Measurements from ENCODE around the gene CFAP99. TPM values are rescaled to one million over a fixed set of nuclear protein-coding genes. Genes with fewer than 3 reads are reported as not detected.
A peak's percentile ranks its signal among the peaks of the same experiment; 100 is the strongest.

CFAP99 gene
- total and polyA plus RNA-seq, 2 donors (not counting 1 experiment from before 2014, with no cell fraction given): not detected

GRCh38 chr4:2487632-2488031 is 68.9 kb downstream of the CFAP99 start:
- CTCF ChIA-PET: interaction anchor here (1.0 to 5.3 kb wide), 3 partner anchors 9 to 268 kb away, joined by 3 to 26 read pairs (median 3); partner anchors contain the start of gene RNF4
- POLR2A ChIA-PET: no interaction called here
- H3K4me3 Mint-ChIP-seq: peak overlapping the region; percentile 63

More at GRCh38 chr4:2487632-2488031, 68.9 kb downstream of the CFAP99 start:
- H3K36me3 ChIP-seq (replicated peaks in 1 of 2; ENCODE audit: control extremely low read depth in 1 of 2, control insufficient read depth in 1 of 2, extremely low read depth in 1 of 2, insufficient read depth in 2 of 2, low read length in 1 of 2): peaks cover 0 to 36% of the 10 kb centered on the region in 2 experiments
- WGBS (ENCODE audit: insufficient coverage): 52% methylated on average over 3 of the region's 6 CpGs
- no peak overlapping the region for H2AFZ ChIP-seq (ENCODE audit: insufficient read depth, low read depth, low read length, poor library complexity, severe bottlenecking)
- H3K9me3 ChIP-seq (ENCODE audit: control extremely low read depth in 1 of 3, control insufficient read depth in 2 of 3, insufficient read depth in 1 of 3, low read length in 2 of 3): no peaks in the 10 kb centered on the region
- intact Hi-C loops (cut with micrococcal nuclease): loop anchor here (10.0 kb wide), 2 partner anchors 357 to 447 kb away; partner anchors contain the start of gene ADD1
- H3K4me1 Mint-ChIP-seq: peaks cover 69% of the 10 kb centered on the region
- peaks cover 97% of the 10 kb centered on the region for H4K20me1 ChIP-seq (ENCODE audit: control insufficient read depth, insufficient read depth, low read length, poor library complexity, severe bottlenecking)
- peak overlapping the region; percentile 52 for H3K4me2 ChIP-seq (replicated peaks; ENCODE audit: low read depth, low read length, poor library complexity, severe bottlenecking)
- peak overlapping the region; percentile 85 for H3K27ac Mint-ChIP-seq
- H3K4me3 ChIP-seq (ENCODE audit: control extremely low read depth in 1 of 5, extremely low read depth in 1 of 5, insufficient read depth in 1 of 5, low read depth in 2 of 5, low read length in 4 of 5): peak overlapping the region in 1 of 5 experiments; percentile 7
- no peaks in the 10 kb centered on the region for H3K9me3 Mint-ChIP-seq (ENCODE audit: insufficient read depth)
- H3K4me1 ChIP-seq (ENCODE audit: control insufficient read depth in 2 of 2, insufficient read depth in 2 of 2, low read length in 2 of 2): peaks cover 53 to 66% of the 10 kb centered on the region in 2 donors
- H3K79me2 ChIP-seq (ENCODE audit: control insufficient read depth, insufficient read depth, low read length): peaks cover 96% of the 10 kb centered on the region
- peak overlapping the region in 1 of 2 donors; percentile 89 for H3K27ac ChIP-seq (ENCODE audit: low read length in 2 of 2)
- no peak for TF ChIP-seq CTCF (IDR thresholded peaks at IDR 0.05)
- TF ChIP-seq EZH2 (IDR thresholded peaks at IDR 0.05; ENCODE audit: borderline replicate concordance, insufficient read depth, low read depth, low read length, poor library complexity, severe bottlenecking): no peak
- ATAC-seq (ENCODE audit: low read depth): peak; percentile 26
- no peak overlapping the region for H3K9ac ChIP-seq (ENCODE audit: low read length)
- DNase-seq: peak; percentile 40
- H3K27me3 ChIP-seq (replicated peaks in 1 of 4; ENCODE audit: control extremely low read depth in 1 of 4, control insufficient read depth in 3 of 4, insufficient read depth in 4 of 4, low read length in 3 of 4): no peaks in the 10 kb centered on the region
- H3K27me3 Mint-ChIP-seq: no peaks in the 10 kb centered on the region

Measured in B cell (primary cell).